Osteocyte (in vitro differentiated cells): Measurements from ENCODE around the gene TICRR. TPM values are rescaled to one million over a fixed set of nuclear protein-coding genes. Genes with fewer than 3 reads are reported as not detected.

ENCODE experiments used
- DNase-seq: peaks from one replicate; pipeline ENCODE4 v3.0.0; 2021; ENCODE audit warnings: mixed read lengths; ENCODE audit not compliant: unreplicated experiment; ENCODE audit errors: extremely low spot score
- H3K27ac Mint-ChIP-seq: one replicate; pipeline ENCODE4 v1.8.0; 2021; ENCODE audit warnings: mild to moderate bottlenecking, mixed read lengths; ENCODE audit not compliant: unreplicated experiment
- H3K27me3 Mint-ChIP-seq: one replicate; pipeline ENCODE4 v1.8.0; 2021; ENCODE audit warnings: mixed read lengths; ENCODE audit not compliant: unreplicated experiment
- H3K36me3 Mint-ChIP-seq: one replicate; pipeline ENCODE4 v1.8.0; 2021; ENCODE audit warnings: mixed read lengths; ENCODE audit not compliant: unreplicated experiment
- H3K4me1 Mint-ChIP-seq: one replicate; pipeline ENCODE4 v1.8.0; 2021; ENCODE audit warnings: mixed read lengths; ENCODE audit not compliant: unreplicated experiment
- H3K4me3 Mint-ChIP-seq: one replicate; pipeline ENCODE4 v1.8.0; 2021; ENCODE audit warnings: mild to moderate bottlenecking, moderate library complexity, mixed read lengths; ENCODE audit not compliant: unreplicated experiment
- H3K9me3 Mint-ChIP-seq: one replicate; pipeline ENCODE4 v1.8.0; 2021; ENCODE audit warnings: mixed read lengths; ENCODE audit not compliant: unreplicated experiment
- CTCF ChIP-seq: fragments of 200-600 bp; sonication (generic); IDR thresholded peaks from 2 replicates; pipeline ENCODE4 v1.5.0; 2021; ENCODE audit warnings: antibody characterized with exemption, mild to moderate bottlenecking, moderate library complexity
- total RNA-seq: library from RNA; stranded (reverse); gene quantifications from 2 replicates; pipeline ENCODE4 v1.2.1, GENCODE V29; 2021

TICRR gene
- total RNA-seq, 1 donor from 2014 or later, result 2.1 TPM

DNA sequence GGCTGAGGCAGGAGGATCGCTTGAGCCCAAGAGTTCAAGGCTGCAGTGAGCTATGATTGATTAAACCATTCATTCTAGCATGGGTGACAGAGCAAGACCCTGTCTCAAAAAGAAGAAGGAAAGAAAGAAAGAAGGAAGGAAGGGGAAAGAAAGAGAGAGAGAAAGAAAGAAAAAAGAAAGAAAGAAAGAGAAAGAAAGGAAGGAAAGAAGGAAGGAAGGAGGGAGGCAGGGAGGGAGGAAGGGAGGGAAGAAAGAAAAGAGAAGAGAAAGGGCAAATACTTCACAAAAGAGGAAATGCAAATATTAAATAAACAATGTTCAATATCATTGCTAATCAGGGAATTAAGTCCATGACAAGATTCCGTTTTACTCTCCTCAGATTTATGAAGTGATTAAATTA, 84.0 kb downstream of the TICRR start:
- Mint-ChIP-seq H3K27ac (no peak overlapping the region), H3K27me3 (peaks cover 2% of the 10 kb centered on the region), H3K9me3 (no peaks in the 10 kb centered on the region), H3K36me3 (no peaks in the 10 kb centered on the region), H3K4me1 (peaks cover 21% of the 10 kb centered on the region), H3K4me3 (no peak overlapping the region)
- no peak for TF ChIP-seq CTCF
- no peak for DNase-seq

DNA sequence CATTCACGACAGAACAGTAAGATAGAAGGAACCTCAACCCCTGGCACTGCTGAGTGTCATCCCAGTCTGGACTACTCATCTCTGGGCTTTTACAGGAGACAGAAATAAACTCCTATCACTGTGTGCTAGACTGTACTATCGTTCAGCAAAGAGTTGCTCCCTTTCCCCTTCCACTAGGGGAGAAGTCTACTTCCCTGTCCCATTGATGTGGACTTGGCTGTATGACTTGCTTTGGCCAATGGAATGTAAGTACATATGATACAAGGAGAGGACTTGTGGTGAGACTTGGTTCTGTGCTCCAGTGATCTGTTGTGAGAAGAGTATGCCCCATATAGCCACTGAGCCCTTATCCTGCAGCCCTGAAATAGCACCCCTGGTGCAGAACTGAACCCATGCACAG, 85.3 kb downstream of the TICRR start:
- Mint-ChIP-seq H3K27ac (no peak overlapping the region), H3K27me3 (peaks cover 2% of the 10 kb centered on the region), H3K36me3 (no peaks in the 10 kb centered on the region), H3K9me3 (no peaks in the 10 kb centered on the region), H3K4me3 (no peak overlapping the region), H3K4me1 (peaks cover 24% of the 10 kb centered on the region)
- no peak for DNase-seq
- TF ChIP-seq CTCF, result no peak

DNA sequence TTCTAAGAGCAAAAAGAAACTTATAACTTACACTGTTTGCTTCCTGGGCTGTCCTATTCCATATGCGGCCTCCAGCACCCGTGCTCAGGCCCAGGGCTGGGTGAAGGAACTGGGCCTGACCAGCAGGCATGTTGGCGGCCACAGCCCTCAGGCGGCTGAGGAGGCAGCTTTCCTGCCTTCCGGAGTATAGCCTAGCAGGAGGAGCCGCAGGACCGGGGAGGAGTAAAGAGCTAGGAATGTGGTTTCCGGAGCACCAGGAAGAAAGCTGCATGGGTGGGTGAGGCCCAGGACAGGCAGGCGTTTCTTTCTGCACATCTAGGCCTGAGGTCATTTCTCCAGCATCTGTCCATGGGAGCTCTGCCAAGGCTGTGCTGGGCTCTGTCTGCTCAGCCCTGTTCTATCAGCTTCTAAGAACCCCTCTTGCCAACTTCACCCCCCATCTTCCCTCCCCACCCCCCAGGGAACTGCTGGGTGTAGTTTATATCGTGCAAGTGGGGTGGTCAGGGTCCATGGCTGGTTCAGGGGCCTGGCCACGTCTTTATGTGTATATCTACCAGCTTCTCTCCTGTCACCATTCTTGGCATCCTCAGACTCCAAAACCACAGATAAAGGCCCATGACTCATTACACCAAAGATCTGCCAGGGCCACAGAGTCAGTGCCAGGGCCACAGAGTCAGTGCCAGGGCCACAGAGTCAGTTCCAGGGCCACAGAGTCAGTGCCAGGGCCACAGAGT, 87.8 kb downstream of the TICRR start:
- no peaks in the 10 kb centered on the region for H3K9me3 Mint-ChIP-seq

DNA sequence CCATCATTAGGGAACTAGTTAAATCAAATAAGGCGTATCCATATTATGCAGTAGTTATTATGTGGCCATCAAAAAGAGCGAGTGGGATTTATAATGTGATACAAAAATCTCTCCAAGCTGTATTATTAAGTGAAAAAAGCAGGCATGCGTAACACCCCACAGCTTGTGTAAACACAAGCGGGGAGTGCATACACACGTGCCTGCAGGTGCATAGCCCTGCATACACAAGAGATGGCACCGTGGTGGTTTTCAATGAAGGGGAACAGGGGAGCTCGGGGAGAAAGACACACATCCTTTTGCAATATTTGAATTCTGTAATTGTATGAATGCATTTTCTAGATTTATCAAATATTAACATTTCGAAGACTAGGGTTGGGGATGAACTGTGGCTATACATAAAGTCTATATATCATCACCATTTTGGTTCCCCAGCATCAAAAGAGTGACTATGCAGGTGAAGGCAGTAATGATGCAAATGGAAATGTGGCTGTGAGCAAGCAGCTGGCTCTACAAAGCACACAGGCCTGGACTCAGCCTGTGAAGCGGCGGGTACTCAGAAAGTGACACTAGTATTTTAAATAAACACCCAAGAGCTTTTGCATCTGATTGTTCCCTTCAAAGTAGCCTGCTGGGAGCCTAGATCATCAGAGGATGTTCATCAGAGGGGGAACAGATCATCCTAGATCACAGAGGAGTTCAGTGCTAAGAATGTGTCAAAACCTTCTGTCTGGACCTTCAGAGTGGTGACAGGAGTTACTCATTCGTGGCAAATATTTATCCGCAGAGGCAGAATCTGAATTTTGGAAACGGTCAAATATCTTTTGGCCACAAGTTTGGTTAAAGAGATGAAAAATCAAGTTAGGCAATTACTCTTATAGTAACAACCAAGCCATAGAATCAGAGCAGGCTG, 89.4 kb downstream of the TICRR start:
- Mint-ChIP-seq H3K27ac (peak overlapping the region; percentile 78), H3K36me3 (no peaks in the 10 kb centered on the region), H3K27me3 (peaks cover 2% of the 10 kb centered on the region), H3K4me1 (peaks cover 22% of the 10 kb centered on the region), H3K4me3 (peak overlapping the region; percentile 53), H3K9me3 (no peaks in the 10 kb centered on the region)
- no peak for TF ChIP-seq CTCF
- no peak for DNase-seq

More for the DNA sequence above, 87.8 kb downstream of the TICRR start:
- DNase-seq, result no peak
- peaks cover 22% of the 10 kb centered on the region for H3K4me1 Mint-ChIP-seq
- H3K36me3 Mint-ChIP-seq, result no peaks in the 10 kb centered on the region
- H3K27me3 Mint-ChIP-seq, result peaks cover 2% of the 10 kb centered on the region
- no peak overlapping the region for H3K4me3 Mint-ChIP-seq
- TF ChIP-seq CTCF, result no peak
- peak overlapping the region; percentile 92 for H3K27ac Mint-ChIP-seq
